HAP-1 (cell line): ENCODE measurements around the gene EPHX1.
"Not testable (repeated sequence)": the region's sequence is repeated elsewhere in the genome, so short reads cannot be mapped to it uniquely, and the experiment has no call there.

Experiments
- DNase-seq, 2 experiments: peaks; one replicate each; pipeline ENCODE4 v3.0.0-alpha.2; 2016 to 2020; ENCODE audit warnings: low spot score in 2 of 2
- H3K27me3 ChIP-seq: fragments of 250-450 bp; sonication (Bioruptor Pico); 2 replicates; pipeline ENCODE4 v1.5.1; 2020; ENCODE audit warnings: low read depth, mild to moderate bottlenecking, moderate library complexity
- H3K36me3 ChIP-seq: fragments of 250-450 bp; sonication (Bioruptor Pico); replicated peaks from 2 replicates; pipeline ENCODE4 v1.5.1; 2020; ENCODE audit warnings: mild to moderate bottlenecking
- H3K4me1 ChIP-seq: fragments of 250-450 bp; sonication (Bioruptor Pico); 2 replicates; pipeline ENCODE4 v1.5.1; 2020; ENCODE audit warnings: mild to moderate bottlenecking
- H3K4me3 ChIP-seq: fragments of 250-450 bp; sonication (Bioruptor Pico); 2 replicates; pipeline ENCODE4 v1.5.1; 2020; ENCODE audit warnings: mild to moderate bottlenecking, moderate library complexity
- H3K9me3 ChIP-seq: fragments of 250-450 bp; sonication (Bioruptor Pico); 2 replicates; pipeline ENCODE4 v1.5.1; 2020; ENCODE audit warnings: mild to moderate bottlenecking, moderate library complexity
- in situ Hi-C: fragments of 300-500 bp; cut with MboI; formaldehyde crosslinking; loops from 3 replicates; pipeline ENCODE4 v1.14.3; 2020; ENCODE audit warnings: low sequenced_read_pairs, inconsistent platforms, mixed read lengths

Gene EPHX1

GRCh38 chr1:225809842-225810578 lies at the start of gene EPHX1:
Gene EPHX1 (plus strand): TSS chr1:225810124. CDS start chr1:225828730, 18,606 bp downstream.
- Histone ChIP-seq H3K4me3 (peak within 1 kb of the TSS; percentile 55), H3K9me3 (no peaks in the 10 kb centered on the region), H3K4me1 (no peaks in the 10 kb centered on the region; the same call in 1 of the 2 replicates), H3K36me3 (no peaks in the 10 kb centered on the region), H3K27me3 (no peaks in the 10 kb centered on the region)
- DNase-seq, result peak; percentile 89 to 94
- in situ Hi-C loops, result no loop called here

- DNase-seq, result no peak
- in situ Hi-C loops, result no loop called here
- Histone ChIP-seq H3K4me3 (no peak overlapping the region), H3K4me1 (peaks cover 10% of the 10 kb centered on the region), H3K27me3 (no peaks in the 10 kb centered on the region), H3K9me3 (no peaks in the 10 kb centered on the region), H3K36me3 (no peaks in the 10 kb centered on the region)
Measured at GRCh38 chr1:225760531-225760930, 49.4 kb upstream of the EPHX1 start.

DNA sequence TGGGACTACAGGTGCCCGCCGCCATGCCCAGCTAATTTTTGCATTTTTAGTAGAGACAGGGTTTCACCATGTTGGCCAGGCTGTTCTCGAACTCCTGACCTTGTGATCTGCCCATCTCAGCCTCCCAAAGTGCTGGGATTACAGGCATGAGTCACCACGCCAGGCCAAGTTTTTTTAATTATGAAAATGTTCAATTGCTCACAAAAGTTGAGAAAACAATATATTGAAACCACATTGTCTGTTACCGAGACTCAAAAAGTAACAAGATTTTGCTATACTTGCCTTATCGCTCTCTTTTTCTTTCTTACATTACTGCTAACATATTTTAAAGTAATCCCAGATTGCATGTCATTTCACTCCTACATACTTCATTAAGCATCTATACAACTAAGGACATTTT lies 48.5 kb upstream of the EPHX1 start:
- DNase-seq, H3K4me3 ChIP-seq, H3K36me3 ChIP-seq, H3K27me3 ChIP-seq, in situ Hi-C loops, H3K9me3 ChIP-seq: not testable (repeated sequence)
- peaks cover 10% of the 10 kb centered on the region for H3K4me1 ChIP-seq

DNA sequence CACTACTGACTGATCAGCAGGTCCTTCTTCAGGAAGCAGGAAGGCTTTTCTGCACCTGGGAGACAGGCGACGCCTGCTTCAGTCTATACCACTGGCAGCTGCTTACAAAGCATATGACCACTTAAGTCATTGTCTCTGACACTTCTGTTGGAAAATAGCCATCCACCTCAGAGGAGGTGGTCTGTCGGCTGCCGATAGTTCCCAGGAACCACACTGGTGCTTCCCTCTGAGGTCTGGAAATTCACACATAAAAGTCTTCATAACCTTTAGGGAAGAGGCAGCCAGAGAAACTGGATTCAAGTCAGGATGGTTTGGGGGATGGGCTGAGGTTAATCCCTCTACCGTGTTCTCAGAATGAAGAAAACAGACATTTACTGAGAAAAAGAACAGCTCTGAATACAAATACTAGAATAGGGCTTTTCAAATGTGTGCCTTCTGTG lies 47.9 kb upstream of the EPHX1 start:
- Histone ChIP-seq H3K9me3 (no peaks in the 10 kb centered on the region), H3K27me3 (no peaks in the 10 kb centered on the region), H3K36me3 (no peaks in the 10 kb centered on the region), H3K4me1 (peaks cover 10% of the 10 kb centered on the region), H3K4me3 (no peak overlapping the region)
- DNase-seq, result no peak
- in situ Hi-C loops, result no loop called here

GRCh38 chr1:225762444-225762843 lies 47.5 kb upstream of the EPHX1 start:
- Histone ChIP-seq H3K36me3 (no peaks in the 10 kb centered on the region), H3K9me3 (no peaks in the 10 kb centered on the region), H3K27me3 (no peaks in the 10 kb centered on the region), H3K4me3 (no peak overlapping the region), H3K4me1 (peaks cover 10% of the 10 kb centered on the region)
- in situ Hi-C loops, result no loop called here
- DNase-seq, result no peak

DNA sequence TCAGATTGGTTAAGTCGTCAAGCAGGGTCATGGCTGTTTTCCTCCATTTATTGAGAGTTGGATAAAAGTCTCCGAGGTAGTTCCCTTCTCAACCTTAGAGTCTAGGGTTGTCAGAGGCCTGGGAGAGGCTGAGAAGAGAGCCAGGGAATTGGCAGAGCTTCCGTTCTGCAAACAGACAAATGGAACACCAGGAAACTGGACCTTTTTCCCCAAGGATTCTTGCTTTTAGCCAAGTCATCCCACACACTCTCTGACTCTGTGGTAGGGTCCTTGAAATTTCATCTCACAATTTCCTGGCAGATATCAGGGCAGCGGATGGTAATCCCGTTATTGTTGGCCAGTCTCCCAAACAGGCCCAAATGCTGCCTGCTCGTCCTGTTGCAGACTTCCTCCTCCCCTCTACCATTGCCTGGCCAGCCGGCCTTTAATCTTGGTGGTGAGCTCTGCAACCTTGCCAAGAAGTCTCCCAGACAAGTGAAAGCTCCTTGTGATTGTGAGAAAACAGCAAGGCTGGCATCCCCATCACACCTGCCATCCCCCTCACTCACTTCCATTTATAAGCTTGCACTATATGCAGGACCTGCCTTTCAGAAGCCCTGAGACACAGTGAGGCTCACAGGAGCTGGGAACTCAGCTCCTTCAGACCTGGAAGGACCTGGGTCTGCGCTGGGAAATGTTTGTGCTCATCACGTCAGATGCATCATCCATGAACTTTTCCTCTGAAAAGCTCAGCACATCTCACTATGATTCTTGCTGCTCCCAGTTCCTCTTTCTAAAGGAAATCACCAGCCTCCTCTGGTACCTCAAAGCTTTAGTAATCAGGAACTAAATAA lies 46.0 kb upstream of the EPHX1 start:
- no peaks in the 10 kb centered on the region for H3K36me3 ChIP-seq
- in situ Hi-C loops, result no loop called here
- no peak for DNase-seq
- peaks cover 10% of the 10 kb centered on the region for H3K4me1 ChIP-seq
- H3K4me3 ChIP-seq, result no peak overlapping the region
- H3K9me3 ChIP-seq, result no peaks in the 10 kb centered on the region
- no peaks in the 10 kb centered on the region for H3K27me3 ChIP-seq

- H3K4me3 ChIP-seq, result no peak overlapping the region
- in situ Hi-C loops, result no loop called here
- no peak for DNase-seq
- no peaks in the 10 kb centered on the region for H3K36me3 ChIP-seq
- H3K4me1 ChIP-seq, result peaks cover 10% of the 10 kb centered on the region
- H3K27me3 ChIP-seq, result no peaks in the 10 kb centered on the region
- no peaks in the 10 kb centered on the region for H3K9me3 ChIP-seq
Measured at GRCh38 chr1:225765982-225766674, 43.8 kb upstream of the EPHX1 start.

DNA sequence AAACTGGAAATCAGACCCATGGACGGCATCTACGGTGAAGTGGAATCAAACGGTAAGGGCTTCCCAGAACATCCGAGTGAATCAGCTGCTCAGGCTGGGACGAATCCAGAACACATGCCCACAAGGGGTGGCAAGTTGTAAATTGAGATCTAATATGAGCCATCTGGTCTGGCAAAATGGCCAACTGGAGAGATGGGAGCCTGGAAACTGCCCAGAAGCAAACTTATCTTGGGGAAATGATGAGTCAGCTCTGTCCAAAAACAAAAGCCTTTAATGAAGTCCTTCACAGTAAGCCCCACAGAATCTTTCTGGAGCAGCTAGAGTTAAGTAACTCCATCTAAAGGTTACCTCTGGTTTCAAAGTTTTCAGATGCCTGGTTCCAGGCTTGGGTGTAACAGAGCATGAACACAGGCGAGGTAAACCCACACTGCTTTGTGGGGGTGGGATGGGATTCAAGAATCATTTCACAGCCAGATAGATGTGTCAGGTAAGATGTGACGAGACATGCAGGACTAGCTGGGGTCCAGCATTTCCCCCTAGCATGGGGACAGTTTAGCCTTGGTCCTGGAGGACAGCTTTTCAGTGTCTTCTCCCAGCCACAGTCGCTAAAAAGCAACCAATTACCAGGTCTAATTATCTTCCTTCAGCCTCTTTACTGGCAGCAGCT lies 42.8 kb upstream of the EPHX1 start:
- H3K4me3 ChIP-seq, result no peak overlapping the region
- DNase-seq, result peak in 1 of 2 experiments; percentile 4
- H3K4me1 ChIP-seq, result peaks cover 9% of the 10 kb centered on the region
- in situ Hi-C loops, result no loop called here
- H3K27me3 ChIP-seq, result no peaks in the 10 kb centered on the region
- H3K9me3 ChIP-seq, result no peaks in the 10 kb centered on the region
- no peaks in the 10 kb centered on the region for H3K36me3 ChIP-seq

GRCh38 chr1:225767634-225768540 lies 42.0 kb upstream of the EPHX1 start:
- Histone ChIP-seq H3K27me3 (no peaks in the 10 kb centered on the region), H3K4me3 (no peak overlapping the region), H3K36me3 (no peaks in the 10 kb centered on the region), H3K4me1 (peaks cover 4% of the 10 kb centered on the region; the same call in 1 of the 2 replicates), H3K9me3 (no peaks in the 10 kb centered on the region)
- DNase-seq, result peak in 1 of 2 experiments; percentile 5
- in situ Hi-C loops, result no loop called here

DNA sequence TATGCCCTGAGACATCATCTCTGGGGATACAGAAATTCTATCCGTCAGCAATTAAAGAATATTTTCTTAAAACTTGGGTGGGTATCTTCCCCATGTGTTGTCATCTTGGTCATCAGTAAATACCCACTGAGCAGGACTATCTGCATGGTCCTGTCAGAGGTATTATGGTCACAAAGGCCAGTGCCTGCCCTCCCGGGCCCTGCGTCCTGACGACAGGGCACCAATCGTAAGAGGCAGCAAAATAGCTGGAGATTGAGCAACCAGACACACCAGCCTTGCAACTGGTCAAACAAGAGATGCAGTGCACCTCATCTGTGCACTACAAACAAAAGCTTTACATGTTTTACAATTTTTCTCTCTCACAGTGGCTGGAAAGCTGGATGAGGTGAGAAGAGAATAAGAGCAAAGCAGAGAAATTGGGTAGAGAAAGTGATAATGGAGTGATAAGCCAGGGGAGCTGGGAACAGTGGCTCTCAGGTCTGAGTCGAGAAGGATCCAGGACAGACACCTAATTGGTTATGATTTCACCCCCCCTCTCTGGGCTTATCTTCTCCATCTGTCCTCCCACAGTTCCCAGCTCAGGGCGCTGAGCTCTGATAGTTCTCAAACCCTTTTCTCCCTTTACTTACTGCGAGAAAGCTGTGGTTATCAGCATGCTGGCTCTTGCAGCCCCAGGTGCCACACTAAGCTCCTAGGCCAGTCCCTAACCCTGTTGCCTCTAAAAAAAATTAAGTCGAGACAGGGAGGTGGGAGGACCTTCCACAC lies 41.1 kb upstream of the EPHX1 start:
- in situ Hi-C loops, result no loop called here
- DNase-seq, result peak in 1 of 2 experiments; percentile 3
- H3K4me1 ChIP-seq, result no peaks in the 10 kb centered on the region
- no peak overlapping the region for H3K4me3 ChIP-seq
- H3K27me3 ChIP-seq, result no peaks in the 10 kb centered on the region
- H3K9me3 ChIP-seq, result no peaks in the 10 kb centered on the region
- H3K36me3 ChIP-seq, result no peaks in the 10 kb centered on the region

DNA sequence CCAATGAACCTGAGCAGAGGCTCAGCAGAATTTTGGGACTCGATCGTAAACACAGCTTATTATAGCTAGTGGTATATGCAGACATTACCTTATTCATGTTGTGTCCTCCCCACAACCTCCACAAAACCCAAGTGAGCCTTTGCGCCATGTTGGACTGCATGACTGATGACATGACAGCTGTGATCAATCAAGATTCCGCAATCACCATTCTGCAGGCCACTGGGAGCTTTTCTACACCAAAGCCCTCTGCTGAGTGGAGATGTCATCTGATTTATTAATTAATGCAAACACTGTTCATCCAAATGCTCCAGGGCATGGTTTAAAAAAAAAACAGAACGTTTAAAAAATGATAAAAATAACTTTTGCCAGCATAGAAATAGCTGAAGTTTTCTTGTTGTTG lies 40.2 kb upstream of the EPHX1 start:
- H3K4me3 ChIP-seq, result no peak overlapping the region
- peak in 1 of 2 experiments; percentile 4 for DNase-seq
- in situ Hi-C loops, result no loop called here
- H3K27me3 ChIP-seq, result no peaks in the 10 kb centered on the region
- H3K36me3 ChIP-seq, result no peaks in the 10 kb centered on the region
- no peaks in the 10 kb centered on the region for H3K9me3 ChIP-seq
- H3K4me1 ChIP-seq, result no peaks in the 10 kb centered on the region

GRCh38 chr1:225770561-225771248 lies 39.2 kb upstream of the EPHX1 start:
- Histone ChIP-seq H3K36me3 (no peaks in the 10 kb centered on the region), H3K4me3 (no peak overlapping the region), H3K9me3 (no peaks in the 10 kb centered on the region), H3K27me3 (no peaks in the 10 kb centered on the region), H3K4me1 (no peaks in the 10 kb centered on the region)
- DNase-seq, result no peak
- in situ Hi-C loops, result no loop called here
